Measurements from ENCODE around the gene TMED9. TPM values are rescaled to one million over a fixed set of nuclear protein-coding genes. Genes with fewer than 3 reads are reported as not detected.
"Not testable (repeated sequence)": the region's sequence is repeated elsewhere in the genome, so short reads cannot be mapped to it uniquely, and the experiment has no call there.

The TMED9 gene
- total RNA-seq, 2 donors from 2014 or later: 177 to 236 TPM

DNA sequence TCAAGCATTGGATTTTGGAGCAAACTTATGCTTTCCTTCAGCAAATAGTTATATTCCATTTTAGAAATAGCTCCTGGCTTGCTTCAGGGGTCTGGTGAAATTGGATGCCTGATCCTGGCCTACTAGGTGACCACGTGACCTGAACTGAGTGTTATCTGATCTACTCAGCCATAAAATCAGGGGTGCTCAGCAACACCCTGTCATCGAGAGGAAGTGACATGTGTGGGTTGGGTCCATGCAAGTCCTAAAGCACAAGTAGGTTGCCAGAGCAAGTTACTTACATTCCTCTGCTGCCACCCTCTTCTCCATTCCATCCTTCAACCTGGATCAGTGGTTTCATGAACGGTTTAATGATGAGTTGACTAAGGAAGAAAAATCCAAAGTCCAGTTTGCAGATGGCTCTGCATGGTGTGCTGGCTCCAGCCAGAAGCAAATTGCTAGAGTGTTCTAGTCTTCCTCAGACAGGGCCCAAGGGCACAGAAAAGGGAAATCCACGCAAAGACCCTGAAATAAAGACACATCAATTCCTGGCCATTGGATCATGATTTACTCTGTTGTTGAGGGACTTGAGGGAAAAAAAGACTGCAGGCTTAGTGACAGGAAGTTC is 34.9 kb upstream of the TMED9 start:
- H3K36me3 Mint-ChIP-seq: peaks cover 2% of the 10 kb centered on the region
- no peak for DNase-seq (ENCODE audit: low spot score)
- H3K27me3 Mint-ChIP-seq: no peaks in the 10 kb centered on the region
- no peak for ATAC-seq
- H3K4me1 Mint-ChIP-seq (ENCODE audit: low read depth in 2 of 2): peaks cover 18 to 19% of the 10 kb centered on the region in 2 donors
- no peaks in the 10 kb centered on the region for H3K9me3 Mint-ChIP-seq
- no peak overlapping the region for H3K4me3 Mint-ChIP-seq
- H3K27ac Mint-ChIP-seq: no peak overlapping the region

GRCh38 chr5:177557796-177558195 is 34.2 kb upstream of the TMED9 start:
- Mint-ChIP-seq H3K27ac (no peak overlapping the region), H3K27me3 (no peaks in the 10 kb centered on the region), H3K9me3 (no peaks in the 10 kb centered on the region), H3K36me3 (no peaks in the 10 kb centered on the region), H3K4me1 (ENCODE audit: low read depth in 2 of 2) (peaks cover 12% of the 10 kb centered on the region in 2 donors), H3K4me3 (no peak overlapping the region)
- DNase-seq (ENCODE audit: low spot score) (no peak), ATAC-seq (no peak)

- not testable (repeated sequence) for H3K27ac Mint-ChIP-seq; H3K4me3 Mint-ChIP-seq; H3K9me3 Mint-ChIP-seq; ATAC-seq; H3K27me3 Mint-ChIP-seq; H3K4me1 Mint-ChIP-seq (ENCODE audit: low read depth in 2 of 2); H3K36me3 Mint-ChIP-seq; DNase-seq (ENCODE audit: low spot score)
These were observed 32.5 kb upstream of the TMED9 start for GRCh38 chr5:177559446-177559941.

DNA sequence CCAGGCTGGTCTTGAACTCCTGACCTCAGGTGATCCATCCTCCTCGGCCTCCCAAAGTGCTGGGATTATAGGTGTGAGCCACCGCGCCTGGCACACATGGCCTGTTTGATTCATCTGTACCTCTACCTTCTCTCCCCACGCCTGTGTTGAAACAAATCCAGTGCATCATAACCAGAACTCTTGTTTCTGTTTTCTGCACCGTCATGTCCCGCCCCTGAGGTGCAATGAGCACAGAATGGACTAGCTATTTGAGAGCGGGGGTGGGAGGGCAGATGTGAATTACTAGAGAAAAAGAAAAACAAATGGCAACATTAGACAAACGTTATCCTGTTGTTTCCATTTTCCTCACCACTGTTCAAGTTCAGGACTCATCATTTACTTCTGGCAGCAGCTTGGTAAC is 27.0 kb upstream of the TMED9 start:
- ATAC-seq (no peak), DNase-seq (ENCODE audit: low spot score) (no peak)
- Mint-ChIP-seq H3K9me3 (no peaks in the 10 kb centered on the region), H3K27me3 (peaks cover 0 to 12% of the 10 kb centered on the region in 2 donors), H3K36me3 (no peaks in the 10 kb centered on the region), H3K4me1 (ENCODE audit: low read depth in 2 of 2) (no peaks in the 10 kb centered on the region), H3K4me3 (no peak overlapping the region), H3K27ac (no peak overlapping the region)

DNA sequence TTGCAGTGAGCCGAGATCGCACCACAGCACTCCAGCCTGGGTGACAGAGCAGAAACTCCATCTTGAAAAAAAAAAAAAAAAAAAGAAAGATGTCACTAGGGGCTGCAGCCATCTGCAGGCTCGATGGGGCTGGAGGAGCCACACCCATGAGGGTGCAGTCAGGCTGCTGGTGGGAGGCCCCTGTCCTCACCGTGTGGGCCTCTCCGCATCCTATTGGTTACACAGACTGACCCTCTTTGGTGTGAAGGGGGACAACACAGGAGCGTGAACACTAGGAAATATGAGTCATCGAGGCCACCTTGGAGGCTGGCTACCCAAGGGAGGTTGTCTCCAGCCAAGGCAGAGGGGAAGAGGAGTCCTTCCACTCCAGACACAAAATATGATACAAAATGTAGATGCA is 23.7 kb upstream of the TMED9 start:
- H3K36me3 Mint-ChIP-seq: no peaks in the 10 kb centered on the region
- H3K4me1 Mint-ChIP-seq (ENCODE audit: low read depth in 2 of 2): no peaks in the 10 kb centered on the region
- H3K4me3 Mint-ChIP-seq: no peak overlapping the region
- DNase-seq (ENCODE audit: low spot score): no peak
- H3K27ac Mint-ChIP-seq: no peak overlapping the region
- ATAC-seq: no peak
- no peaks in the 10 kb centered on the region for H3K9me3 Mint-ChIP-seq
- H3K27me3 Mint-ChIP-seq: peaks cover 0 to 12% of the 10 kb centered on the region in 2 donors

DNA sequence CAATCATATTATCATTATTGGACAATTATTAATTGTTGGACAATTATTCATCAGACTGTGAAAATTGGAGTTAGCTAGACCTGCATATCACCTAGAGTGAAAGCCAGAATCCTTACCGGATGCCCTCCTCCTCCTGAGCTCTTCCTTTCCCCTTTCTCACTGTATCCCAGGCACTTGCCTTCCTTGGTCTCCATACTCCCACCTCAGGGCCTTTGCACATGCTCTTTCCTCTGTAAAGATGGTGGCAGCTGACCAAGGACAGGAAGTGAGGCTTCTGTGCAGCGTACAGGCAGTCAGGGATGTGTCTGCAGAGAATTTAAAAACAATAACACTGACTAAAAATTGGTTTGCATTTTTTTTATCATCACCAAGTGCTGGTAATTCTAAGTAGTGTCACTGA is 22.1 kb upstream of the TMED9 start:
- Mint-ChIP-seq H3K27ac (no peak overlapping the region), H3K27me3 (peaks cover 0 to 18% of the 10 kb centered on the region in 2 donors), H3K4me1 (ENCODE audit: low read depth in 2 of 2) (no peaks in the 10 kb centered on the region), H3K9me3 (no peaks in the 10 kb centered on the region), H3K36me3 (no peaks in the 10 kb centered on the region), H3K4me3 (no peak overlapping the region)
- ATAC-seq (no peak), DNase-seq (ENCODE audit: low spot score) (no peak)

DNA sequence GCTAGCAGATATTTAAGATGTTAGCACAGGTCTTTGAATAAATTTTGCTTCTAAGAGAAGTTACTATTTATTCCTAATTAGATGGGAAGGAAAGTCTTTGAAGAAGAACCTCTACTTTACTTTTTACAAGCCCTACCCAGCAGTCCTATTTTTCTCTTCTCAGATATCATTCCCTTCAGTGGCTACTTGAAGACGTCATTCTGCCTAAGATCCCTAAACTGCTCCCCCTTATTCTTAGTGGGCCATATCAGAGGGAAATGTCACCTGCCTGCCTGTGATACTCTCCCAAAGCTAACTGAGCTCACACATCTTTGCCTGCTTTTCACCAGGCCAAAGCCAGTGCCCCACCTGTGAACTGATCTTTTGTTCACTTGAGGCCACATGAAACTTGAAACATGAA is 16.5 kb upstream of the TMED9 start:
- ATAC-seq (no peak), DNase-seq (ENCODE audit: low spot score) (no peak)
- Mint-ChIP-seq H3K36me3 (no peaks in the 10 kb centered on the region), H3K4me1 (ENCODE audit: low read depth in 2 of 2) (no peaks in the 10 kb centered on the region), H3K4me3 (no peak overlapping the region), H3K27ac (no peak overlapping the region), H3K9me3 (no peaks in the 10 kb centered on the region), H3K27me3 (peaks cover 0 to 8% of the 10 kb centered on the region in 2 donors)

DNA sequence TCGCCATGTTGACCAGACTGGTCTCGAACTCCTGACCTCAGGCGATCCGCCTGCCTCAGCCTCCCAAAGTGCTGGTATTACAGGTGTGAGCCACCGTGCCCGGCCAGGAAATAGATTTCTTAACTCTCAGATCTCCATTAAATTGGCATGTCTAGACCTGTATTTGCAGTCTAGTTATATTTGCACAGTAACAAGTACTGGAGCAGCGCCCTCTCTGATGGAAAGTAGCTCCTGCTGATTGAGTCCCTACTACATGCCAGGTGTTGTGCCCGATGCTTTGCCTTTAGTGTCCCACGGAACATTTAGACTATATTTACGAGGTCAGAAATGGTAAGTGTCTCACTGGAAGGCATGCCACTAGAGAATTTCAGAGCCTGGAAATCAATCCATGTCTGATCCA is 15.8 kb upstream of the TMED9 start:
- no peak for ATAC-seq
- no peak for DNase-seq (ENCODE audit: low spot score)
- Mint-ChIP-seq H3K27ac (no peak overlapping the region), H3K4me3 (no peak overlapping the region), H3K36me3 (no peaks in the 10 kb centered on the region), H3K9me3 (no peaks in the 10 kb centered on the region), H3K27me3 (peaks cover 0 to 8% of the 10 kb centered on the region in 2 donors), H3K4me1 (ENCODE audit: low read depth in 2 of 2) (no peaks in the 10 kb centered on the region)

GRCh38 chr5:177578316-177578715 is 13.7 kb upstream of the TMED9 start:
- no peaks in the 10 kb centered on the region for H3K9me3 Mint-ChIP-seq
- no peak overlapping the region for H3K27ac Mint-ChIP-seq
- no peaks in the 10 kb centered on the region for H3K36me3 Mint-ChIP-seq
- peaks cover 0 to 8% of the 10 kb centered on the region in 2 donors for H3K27me3 Mint-ChIP-seq
- no peak overlapping the region for H3K4me3 Mint-ChIP-seq
- DNase-seq (ENCODE audit: low spot score): no peak
- no peaks in the 10 kb centered on the region for H3K4me1 Mint-ChIP-seq (ENCODE audit: low read depth in 2 of 2)
- ATAC-seq: no peak

GRCh38 chr5:177588413-177588909 is 3.5 kb upstream of the TMED9 start:
- peaks cover 9% of the 10 kb centered on the region for H3K36me3 Mint-ChIP-seq
- no peak for ATAC-seq
- H3K27ac Mint-ChIP-seq: no peak overlapping the region
- DNase-seq (ENCODE audit: low spot score): no peak
- H3K4me1 Mint-ChIP-seq (ENCODE audit: low read depth in 2 of 2): peaks cover 10 to 20% of the 10 kb centered on the region in 2 donors
- no peaks in the 10 kb centered on the region for H3K9me3 Mint-ChIP-seq
- H3K27me3 Mint-ChIP-seq: peaks cover 31 to 49% of the 10 kb centered on the region in 2 donors
- H3K4me3 Mint-ChIP-seq: no peak overlapping the region

DNA sequence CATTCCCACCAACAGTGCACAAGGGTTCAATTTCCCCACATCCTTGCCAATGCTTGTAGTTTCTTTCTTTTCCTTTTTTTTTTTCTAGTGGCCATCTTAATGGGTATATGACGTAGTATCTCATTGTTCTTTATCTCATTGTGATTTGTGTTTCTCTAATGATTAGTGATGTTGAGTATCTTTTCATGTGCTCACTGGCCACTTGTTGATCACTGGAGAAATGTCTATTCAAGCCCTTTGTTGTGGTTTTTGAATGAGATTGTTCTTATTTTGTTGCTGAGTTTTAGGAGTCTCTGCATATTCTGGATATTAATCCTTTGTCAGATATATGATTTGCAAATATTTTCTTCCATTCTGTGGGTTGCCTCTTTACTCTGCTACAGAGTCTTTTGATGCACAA is 1.6 kb upstream of the TMED9 start:
- DNase-seq (ENCODE audit: low spot score): no peak
- Mint-ChIP-seq H3K36me3 (peaks cover 18% of the 10 kb centered on the region), H3K27me3 (peaks cover 24 to 34% of the 10 kb centered on the region in 2 donors)

DNA sequence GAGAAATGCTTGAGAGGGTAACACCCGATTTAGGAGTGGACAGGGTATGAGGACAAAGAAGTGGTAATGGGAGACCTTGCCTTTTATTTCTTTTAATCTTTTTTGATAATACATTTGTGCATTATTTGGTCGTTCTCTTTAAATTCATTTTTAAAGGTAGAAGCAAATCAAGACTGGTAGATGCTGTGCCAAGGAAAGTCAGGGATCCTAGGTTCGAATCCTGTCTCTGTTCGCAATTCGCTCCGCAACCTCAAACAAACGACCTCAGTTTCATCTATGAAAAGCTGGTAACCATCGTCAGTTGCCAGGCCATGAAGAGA is 353 bp upstream of the TMED9 start:
- Mint-ChIP-seq H3K4me1 (ENCODE audit: low read depth in 2 of 2) (peaks cover 21 to 32% of the 10 kb centered on the region in 2 donors), H3K27ac (peak overlapping the region; percentile 88 to 96), H3K36me3 (peaks cover 27% of the 10 kb centered on the region), H3K9me3 (no peaks in the 10 kb centered on the region), H3K27me3 (peaks cover 20 to 32% of the 10 kb centered on the region in 2 donors), H3K4me3 (peak overlapping the region; percentile 99)
- ATAC-seq: no peak
- DNase-seq (ENCODE audit: low spot score): no peak

More for the DNA sequence above, 1.6 kb upstream of the TMED9 start:
- Mint-ChIP-seq H3K4me3 (no peak overlapping the region), H3K4me1 (ENCODE audit: low read depth in 2 of 2) (peaks cover 17 to 27% of the 10 kb centered on the region in 2 donors), H3K9me3 (no peaks in the 10 kb centered on the region), H3K27ac (no peak overlapping the region)
- ATAC-seq: no peak

DNA sequence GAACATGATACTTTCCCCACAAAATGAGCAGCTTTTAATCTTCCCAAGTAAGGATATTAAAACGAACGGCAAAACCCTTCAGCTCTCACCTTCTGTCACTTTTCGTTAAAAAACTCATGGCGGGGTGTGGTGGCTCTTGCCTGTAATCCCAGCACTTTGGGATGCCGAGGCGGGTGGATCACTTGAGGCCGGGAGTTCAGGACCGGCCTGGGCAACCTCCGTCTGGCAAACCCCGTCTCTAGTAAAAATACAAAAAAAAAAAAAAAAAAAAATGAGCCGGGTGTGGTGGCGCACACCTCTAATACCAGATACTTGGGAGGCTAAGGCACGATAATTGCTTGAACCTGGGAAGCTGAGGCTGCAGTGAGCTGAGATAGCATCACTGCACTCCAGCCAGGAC is 902 bp downstream of the TMED9 start:
- H3K36me3 Mint-ChIP-seq: peaks cover 27% of the 10 kb centered on the region
- DNase-seq (ENCODE audit: low spot score) (no peak), ATAC-seq (no peak)
- H3K27ac Mint-ChIP-seq: peak overlapping the region; percentile 88 to 96
- H3K9me3 Mint-ChIP-seq: no peaks in the 10 kb centered on the region
- H3K4me1 Mint-ChIP-seq (ENCODE audit: low read depth in 2 of 2): peaks cover 23 to 32% of the 10 kb centered on the region in 2 donors
- peak overlapping the region; percentile 99 for H3K4me3 Mint-ChIP-seq
- peaks cover 20 to 29% of the 10 kb centered on the region in 2 donors for H3K27me3 Mint-ChIP-seq

- peaks cover 27 to 35% of the 10 kb centered on the region in 2 donors for H3K4me1 Mint-ChIP-seq (ENCODE audit: low read depth in 2 of 2)
- H3K27ac Mint-ChIP-seq: peak overlapping the region; percentile 88 to 96
- H3K4me3 Mint-ChIP-seq: peak overlapping the region; percentile 99
- H3K36me3 Mint-ChIP-seq: peaks cover 27% of the 10 kb centered on the region
- H3K9me3 Mint-ChIP-seq: no peaks in the 10 kb centered on the region
- ATAC-seq (no peak), DNase-seq (ENCODE audit: low spot score) (no peak)
- peaks cover 15 to 23% of the 10 kb centered on the region in 2 donors for H3K27me3 Mint-ChIP-seq
These were observed 1.5 kb downstream of the TMED9 start for GRCh38 chr5:177593511-177593910.

GRCh38 chr5:177594071-177594470 is 2.1 kb downstream of the TMED9 start:
- no peaks in the 10 kb centered on the region for H3K9me3 Mint-ChIP-seq
- no peak for ATAC-seq
- DNase-seq (ENCODE audit: low spot score): no peak
- H3K4me3 Mint-ChIP-seq: peak overlapping the region; percentile 99
- H3K4me1 Mint-ChIP-seq (ENCODE audit: low read depth in 2 of 2): peaks cover 32 to 36% of the 10 kb centered on the region in 2 donors
- H3K36me3 Mint-ChIP-seq: peaks cover 27% of the 10 kb centered on the region
- peaks cover 11 to 18% of the 10 kb centered on the region in 2 donors for H3K27me3 Mint-ChIP-seq
- peak overlapping the region in 1 of 2 donors; percentile 96 for H3K27ac Mint-ChIP-seq

Measured in natural killer cell treated with Interleukin-12 subunit alpha and Interleukin-12 subunit beta and Interleukin-15 and Interleukin-18, amount 100 ng/mL, for 72 hours (primary cell).